Muscle of leg (tissue), 9 donors: ENCODE results near the gene ZNF683. TPM values are rescaled to one million over a fixed set of nuclear protein-coding genes. Genes with fewer than 3 reads are reported as not detected.

Experiments
- polyA plus RNA-seq, 8 donors: library from polyadenylated mRNA; unstranded; fragments of 120-200 nt; gene quantifications; one replicate each; pipeline versions ENCODE4 v1.2.1 to v1.2.3, GENCODE V29; 2013; ENCODE audit warnings: inconsistent platforms in 1 of 8, low replicate concordance in 1 of 8; ENCODE audit not compliant: insufficient read length in 8 of 8, insufficient read depth in 1 of 8
- total RNA-seq: library from RNA; stranded (reverse); fragments of 120-200 nt; gene quantifications from one replicate; pipeline ENCODE4 v1.2.4, GENCODE V29; 2013

ZNF683 gene
- total and polyA plus RNA-seq, 9 donors = not detected

Other genes starting within 250 kb of the ZNF683 start
- 0.93 TPM for gene FAM110D, start 213.7 kb downstream of the ZNF683 start, total RNA-seq
- 1 to 10 TPM in 1 of 8 donors, under 1 TPM in 7; 0.71 to 1.0 (median 0.90) TPM for gene FAM110D, start 213.7 kb downstream of the ZNF683 start, polyA plus RNA-seq
- not detected for gene C1orf232, start 203.8 kb downstream of the ZNF683 start, total RNA-seq
- gene C1orf232, start 203.8 kb downstream of the ZNF683 start, polyA plus RNA-seq = not detected
- 20.7 TPM for gene ZNF593, start 202.8 kb downstream of the ZNF683 start, total RNA-seq
- gene ZNF593, start 202.8 kb downstream of the ZNF683 start, polyA plus RNA-seq = 10 to 100 TPM; 18.7 to 25.8 (median 19.3) TPM
- gene ZNF593OS, start 200.9 kb downstream of the ZNF683 start, total RNA-seq = 0.31 TPM
- gene ZNF593OS, start 200.9 kb downstream of the ZNF683 start, polyA plus RNA-seq = 1 to 10 TPM in 4 of 8 donors, under 1 TPM in 4; 0.49 to 1.6 (median 0.95) TPM
- 1.2 TPM for gene CNKSR1, start 195.3 kb downstream of the ZNF683 start, total RNA-seq
- gene CNKSR1, start 195.3 kb downstream of the ZNF683 start, polyA plus RNA-seq = 1 to 10 TPM in 7 of 8 donors, under 1 TPM in 1; 0.81 to 5.2 (median 2.2) TPM
- not detected for gene CATSPER4, start 182.1 kb downstream of the ZNF683 start, total RNA-seq
- under 1 TPM in 1 of 8 donors, not detected in 7; 0.06 TPM for gene CATSPER4, start 182.1 kb downstream of the ZNF683 start, polyA plus RNA-seq
- 18.0 TPM for gene CEP85, start 138.6 kb downstream of the ZNF683 start, total RNA-seq
- 10 to 100 TPM; 20.5 to 26.3 (median 22.0) TPM for gene CEP85, start 138.6 kb downstream of the ZNF683 start, polyA plus RNA-seq
- 12.2 TPM for gene SH3BGRL3, start 92.7 kb downstream of the ZNF683 start, total RNA-seq
- gene SH3BGRL3, start 92.7 kb downstream of the ZNF683 start, polyA plus RNA-seq = 10 to 100 TPM; 53.0 to 85.2 (median 61.9) TPM
- 4.2 TPM for gene UBXN11, start 66.1 kb downstream of the ZNF683 start, total RNA-seq
- gene UBXN11, start 66.1 kb downstream of the ZNF683 start, polyA plus RNA-seq = 10 to 100 TPM in 5 of 8 donors, 1 to 10 TPM in 3; 7.7 to 13.9 (median 10.5) TPM
- gene CD52, start 54.8 kb downstream of the ZNF683 start, total RNA-seq = 1.7 TPM
- 1 to 10 TPM; 1.1 to 3.8 (median 2.1) TPM for gene CD52, start 54.8 kb downstream of the ZNF683 start, polyA plus RNA-seq
- gene CRYBG2, start 18.6 kb downstream of the ZNF683 start, total RNA-seq = 0.22 TPM
- 1 to 10 TPM in 1 of 8 donors, under 1 TPM in 3, not detected in 4; 0.07 to 1.6 (median 0.16) TPM for gene CRYBG2, start 18.6 kb downstream of the ZNF683 start, polyA plus RNA-seq
- gene LIN28A, start 38.1 kb upstream of the ZNF683 start, total RNA-seq = not detected
- under 1 TPM in 3 of 8 donors, not detected in 5; 0.03 to 0.04 (median 0.04) TPM for gene LIN28A, start 38.1 kb upstream of the ZNF683 start, polyA plus RNA-seq
- gene DHDDS, start 59.6 kb upstream of the ZNF683 start, total RNA-seq = 21.8 TPM
- 10 to 100 TPM; 16.2 to 28.5 (median 21.3) TPM for gene DHDDS, start 59.6 kb upstream of the ZNF683 start, polyA plus RNA-seq
- 478 TPM for gene HMGN2, start 99.7 kb upstream of the ZNF683 start, total RNA-seq
- 100 to 1,000 TPM; 662 to 912 (median 763) TPM for gene HMGN2, start 99.7 kb upstream of the ZNF683 start, polyA plus RNA-seq
- gene RPS6KA1, start 157.0 kb upstream of the ZNF683 start, total RNA-seq = 5.3 TPM
- 10 to 100 TPM in 1 of 8 donors, 1 to 10 TPM in 7; 4.5 to 11.1 (median 6.6) TPM for gene RPS6KA1, start 157.0 kb upstream of the ZNF683 start, polyA plus RNA-seq